HG02840 (cell line): ENCODE data around the gene ELAVL1.
"Not testable (repeated sequence)": the region's sequence is repeated elsewhere in the genome, so short reads cannot be mapped to it uniquely, and the experiment has no call there.

ENCODE experiments used
- ATAC-seq: cut with Tn5 transposase; IDR thresholded peaks from one replicate; pipeline ENCODE4 v1.9.1; 2021; ENCODE audit warnings: mild to moderate bottlenecking, moderate library complexity, moderate number of reproducible peaks; ENCODE audit not compliant: unreplicated experiment, low FRiP score

Gene ELAVL1

DNA sequence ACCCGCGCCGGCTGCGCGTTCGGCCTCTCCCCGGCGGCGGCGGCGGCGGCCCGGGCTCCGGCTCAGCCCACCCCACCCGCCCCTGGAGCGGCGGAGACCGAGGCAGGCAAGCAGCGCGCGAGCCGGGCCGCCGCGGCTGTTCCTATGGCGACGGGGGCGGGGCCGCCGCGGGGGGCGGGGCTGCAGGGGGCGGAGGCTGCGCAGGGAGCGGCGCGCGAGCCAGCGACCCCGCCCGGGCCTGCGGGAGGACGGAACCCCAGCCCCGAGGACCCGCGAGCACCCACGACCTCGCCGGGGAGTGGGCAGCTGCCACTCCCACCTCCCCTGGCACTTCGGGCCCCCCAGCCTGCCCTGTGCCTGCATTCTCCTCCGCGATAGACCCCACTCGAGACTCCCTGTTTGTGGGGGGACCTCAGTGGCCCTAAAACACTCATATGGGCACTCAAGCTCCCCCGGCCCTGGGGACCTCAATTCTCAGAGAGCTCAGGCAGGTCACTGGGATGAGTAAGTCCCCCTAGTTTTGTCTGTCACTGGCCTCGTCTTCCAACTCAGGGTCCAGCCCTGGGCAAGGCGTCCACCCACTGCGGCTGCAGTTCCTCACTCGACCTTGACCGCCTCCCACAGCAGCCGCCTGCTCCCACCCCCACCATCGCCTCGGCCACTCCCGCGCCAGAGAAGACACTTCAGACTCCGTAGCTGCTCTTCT is 79.3 kb downstream of the ELAVL1 start, which contains the start of gene CTXN1:
TSS of gene CTXN1 (minus strand) at position 115 of the 706 bp plus-strand sequence. CDS start 597 bp downstream, outside the sequence.
- no peak for ATAC-seq

DNA sequence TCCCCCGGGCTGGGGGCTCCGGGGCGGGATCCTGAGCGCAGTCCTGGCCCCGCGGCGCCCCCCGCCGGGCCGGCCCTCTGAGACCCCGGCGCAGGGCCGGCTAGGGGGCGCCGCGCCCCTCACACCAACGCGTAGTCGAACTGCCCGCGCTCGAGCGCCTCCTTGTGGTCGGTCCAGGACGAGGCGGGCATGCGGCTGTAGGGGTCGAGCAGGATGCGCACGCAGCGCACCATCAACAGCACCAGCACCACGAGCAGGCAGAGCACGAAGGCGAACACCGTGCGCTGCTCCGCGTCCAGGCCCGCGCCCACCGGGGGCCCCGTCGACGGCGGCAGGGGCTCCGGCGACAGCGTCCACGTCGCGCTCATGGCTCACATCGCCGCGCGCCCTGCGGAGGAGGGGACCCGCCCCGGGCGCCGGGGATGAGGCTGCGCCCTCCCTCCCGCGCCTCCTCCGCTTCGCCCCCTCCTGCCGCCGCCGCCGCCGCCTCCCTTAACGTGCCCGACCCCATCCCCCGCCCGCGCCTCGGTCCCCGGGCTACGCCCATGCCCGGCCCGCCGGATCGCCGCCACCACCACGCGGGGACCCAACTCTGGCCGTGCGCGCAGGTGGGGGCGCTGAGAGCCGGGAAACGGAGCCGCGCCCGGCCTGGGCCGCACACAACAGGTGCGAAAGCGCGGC is 80.1 kb downstream of the ELAVL1 start:
- ATAC-seq: no peak

DNA sequence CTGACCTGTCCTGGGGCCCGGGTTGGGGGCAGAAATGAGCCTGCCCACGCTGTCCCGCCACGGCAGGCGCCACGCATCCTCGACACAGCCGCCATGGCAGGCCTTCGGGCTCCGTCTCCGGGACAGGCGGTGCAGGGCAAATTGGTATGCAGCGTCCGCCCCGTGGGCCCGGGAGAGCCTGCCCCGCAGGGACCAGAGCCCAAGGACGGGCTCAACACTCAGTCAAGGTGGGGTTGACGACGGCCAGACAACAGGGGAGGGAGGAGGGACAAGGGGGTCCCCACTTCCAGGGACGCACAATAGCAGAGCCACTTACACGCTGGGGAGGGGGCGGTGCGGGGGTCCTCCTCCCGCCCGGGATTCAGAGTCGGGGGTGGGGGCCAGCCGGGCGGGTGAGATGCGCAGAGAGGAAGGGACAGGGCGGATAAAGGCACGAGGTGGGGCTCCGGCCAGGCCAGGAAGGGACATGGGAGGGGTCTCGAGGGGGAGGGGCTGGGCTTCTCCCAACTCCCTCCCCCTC is 80.7 kb downstream of the ELAVL1 start:
- no peak for ATAC-seq

DNA sequence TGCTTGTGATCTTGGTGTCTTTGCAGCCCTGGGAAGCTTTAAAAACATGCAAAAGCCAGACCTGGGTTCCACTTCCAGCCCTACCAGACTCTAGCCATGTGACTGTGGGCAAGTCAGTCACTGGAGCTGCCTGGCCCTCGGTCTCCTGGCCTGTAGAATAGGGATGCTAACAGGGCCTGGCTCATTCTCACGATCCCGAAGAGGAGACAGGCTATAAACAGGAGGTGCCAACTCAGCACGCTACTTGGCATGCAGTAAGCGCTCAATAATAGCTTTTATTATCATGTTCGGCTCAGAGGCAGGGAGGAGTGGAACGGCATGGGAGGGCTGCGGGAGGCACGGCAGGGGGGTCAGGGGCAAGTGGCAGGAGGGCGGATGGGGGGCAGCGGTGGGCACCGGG is 81.2 kb downstream of the ELAVL1 start:
- ATAC-seq: no peak

DNA sequence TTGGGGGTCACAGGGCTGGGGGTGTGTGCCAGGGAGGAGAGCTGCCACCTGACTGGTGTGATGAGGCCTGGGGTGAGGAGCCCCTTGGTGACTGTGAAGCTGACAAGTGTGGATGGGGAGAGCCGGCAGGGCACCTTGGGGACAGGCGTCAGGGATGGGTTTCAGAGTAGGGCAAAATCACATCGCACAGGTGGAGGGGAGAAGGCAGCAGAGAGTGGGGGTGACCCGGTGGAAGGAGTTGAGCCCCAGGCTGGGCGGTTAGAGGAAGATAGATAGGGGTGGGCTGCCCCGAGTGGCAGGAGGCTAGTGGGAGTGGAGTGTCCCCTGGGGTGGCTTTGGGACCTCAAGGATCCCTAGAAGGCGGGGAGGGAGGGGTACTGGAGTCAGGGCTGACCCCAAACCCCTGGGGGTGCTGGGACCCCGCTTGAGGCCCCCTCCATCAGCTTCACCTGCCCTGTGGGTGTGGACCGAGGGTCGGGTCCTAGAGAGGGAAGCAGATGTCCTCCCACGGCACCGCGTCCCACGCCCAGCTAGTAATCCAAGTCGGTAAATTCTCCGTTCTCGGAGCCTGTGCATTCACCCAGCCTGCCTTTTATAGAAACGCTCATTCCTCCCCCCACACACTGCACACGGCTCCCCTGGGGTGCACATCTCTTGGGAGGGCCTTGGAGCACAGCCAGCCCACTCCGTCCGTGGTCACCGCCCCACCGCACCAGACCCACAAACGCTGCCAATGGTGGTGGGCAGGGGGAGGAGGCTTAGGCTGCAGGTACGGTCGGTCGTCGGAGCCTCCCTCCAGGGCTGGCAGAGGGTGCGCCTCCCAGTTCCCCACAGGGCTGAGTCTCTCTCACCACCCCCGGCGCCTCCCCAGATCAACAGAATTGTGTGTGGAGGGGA is 81.9 kb downstream of the ELAVL1 start:
- no peak for ATAC-seq

DNA sequence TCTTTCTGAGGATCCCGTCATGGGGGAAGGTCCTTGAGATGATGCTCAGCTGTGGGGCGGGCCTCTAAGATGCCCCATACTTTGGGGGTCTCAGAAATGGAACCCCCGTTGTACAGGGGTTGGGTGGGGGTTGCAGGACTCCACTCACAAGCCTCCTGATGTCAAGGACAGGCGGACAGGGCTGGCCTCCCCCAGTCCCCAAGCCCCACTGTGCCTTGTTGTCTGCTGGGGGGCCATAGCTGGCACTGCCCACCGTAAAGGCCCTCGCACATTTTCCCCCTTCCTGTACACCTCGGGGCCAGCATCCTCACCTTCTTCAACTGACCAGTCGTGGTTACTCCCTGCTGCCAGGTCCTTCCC is 82.6 kb downstream of the ELAVL1 start:
- no peak for ATAC-seq

DNA sequence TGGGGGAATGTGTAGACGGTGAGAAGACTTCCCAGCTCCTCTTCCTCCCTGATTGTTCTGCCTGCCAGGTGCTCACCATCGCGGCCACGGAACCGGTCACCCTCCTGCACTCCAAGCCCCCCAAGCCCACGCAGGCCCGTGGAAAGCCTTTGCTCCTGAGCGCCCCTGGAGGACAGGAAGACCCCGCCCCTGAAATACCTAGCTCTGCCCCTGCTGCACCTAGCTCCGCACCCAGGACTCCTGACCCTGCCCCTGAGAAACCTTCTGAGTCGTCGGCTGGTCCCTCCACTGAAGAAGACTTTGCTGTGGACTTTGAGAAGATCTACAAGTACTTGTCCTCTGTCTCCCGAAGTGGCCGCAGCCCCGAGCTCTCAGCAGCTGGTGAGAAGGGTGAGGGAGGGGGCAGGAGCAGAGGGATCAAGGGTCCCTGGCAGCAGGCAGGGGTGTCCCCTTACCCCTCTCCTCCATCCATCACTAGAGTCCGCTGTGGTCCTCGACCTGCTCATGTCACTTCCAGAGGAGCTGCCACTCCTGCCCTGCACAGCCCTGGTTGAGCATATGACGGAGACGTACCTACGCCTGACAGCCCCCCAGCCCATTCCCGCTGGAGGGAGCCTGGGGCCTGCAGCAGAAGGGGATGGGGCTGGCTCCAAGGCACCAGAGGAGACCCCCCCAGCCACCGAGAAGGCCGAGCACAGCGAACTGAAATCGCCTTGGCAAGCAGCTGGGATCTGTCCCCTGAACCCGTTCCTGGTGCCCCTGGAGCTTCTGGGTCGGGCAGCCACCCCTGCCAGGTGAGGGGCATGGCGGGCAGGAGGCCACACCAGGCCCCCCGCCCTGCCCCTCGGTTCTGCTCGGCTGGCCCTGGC is 83.2 kb downstream of the ELAVL1 start:
- no peak for ATAC-seq

DNA sequence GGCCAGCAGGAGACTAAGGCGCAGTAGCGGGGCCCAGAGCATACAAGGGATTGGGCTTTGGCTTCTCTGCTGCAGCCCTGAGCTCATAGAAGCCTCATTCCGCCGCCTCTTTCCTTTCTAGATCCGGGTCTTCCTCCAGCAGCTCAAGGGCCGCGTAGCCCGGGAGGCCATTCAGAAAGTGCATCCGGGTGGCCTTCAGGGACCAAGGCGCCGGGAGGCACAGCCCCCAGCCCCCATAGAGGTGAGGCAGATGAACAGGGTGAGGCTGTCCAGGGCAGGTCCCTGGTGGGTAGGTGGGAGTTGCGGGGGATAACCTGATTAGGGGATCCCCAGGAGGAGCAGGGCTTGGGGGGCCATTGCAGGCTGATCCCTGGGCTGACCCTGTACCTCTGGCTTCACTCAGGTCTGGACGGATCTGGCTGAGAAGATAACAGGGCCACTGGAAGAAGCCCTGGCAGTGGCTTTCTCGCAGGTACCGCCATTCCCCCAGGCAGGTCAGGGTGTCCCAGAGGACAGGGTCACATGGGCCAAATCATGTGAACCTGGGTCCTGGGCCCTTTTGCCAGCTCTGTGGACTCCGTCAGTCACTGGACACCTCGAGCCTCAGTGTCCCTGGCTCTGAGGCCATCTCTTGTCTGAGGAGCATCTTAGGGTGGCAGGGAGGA is 84.0 kb downstream of the ELAVL1 start:
- no peak for ATAC-seq

DNA sequence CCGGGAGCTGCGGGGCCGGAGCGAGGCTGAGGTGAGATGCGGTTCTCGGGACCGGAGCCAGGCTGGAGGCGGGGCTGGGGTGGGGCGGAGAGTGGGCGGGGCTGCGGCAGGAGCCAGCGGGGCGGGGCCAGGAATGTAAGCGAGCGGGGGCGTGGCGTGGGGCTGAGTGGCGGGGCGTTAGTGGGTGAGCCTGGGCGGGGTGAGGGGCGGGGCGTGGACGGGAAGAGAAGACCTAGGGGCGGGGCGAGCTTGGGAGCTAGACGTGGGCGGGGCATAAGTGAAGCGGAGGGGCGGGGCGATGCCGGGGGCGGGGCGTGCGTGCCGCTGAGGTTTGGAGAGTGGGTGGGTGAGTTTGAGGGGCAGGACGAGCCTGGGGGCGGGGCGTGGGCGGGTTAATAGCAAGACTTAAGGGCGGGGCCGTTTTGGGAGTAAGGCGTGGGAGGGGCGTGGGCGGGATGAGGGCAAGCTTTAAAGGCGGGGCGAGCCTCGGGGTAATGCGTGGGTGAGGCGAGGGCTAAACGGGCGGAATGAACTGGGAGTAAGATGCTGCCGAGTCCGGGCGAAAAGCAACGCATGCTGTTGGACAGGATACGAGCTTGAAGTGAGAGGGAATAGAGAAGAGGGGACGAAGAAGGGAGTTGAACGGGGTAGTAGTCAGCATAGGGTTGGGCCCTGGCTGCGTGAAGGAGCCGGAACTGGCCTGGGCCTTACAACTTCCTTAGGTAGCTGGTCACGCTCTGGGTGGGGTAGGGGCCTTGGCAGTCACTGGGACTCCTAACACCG is 84.7 kb downstream of the ELAVL1 start:
- ATAC-seq: peak; percentile 42

DNA sequence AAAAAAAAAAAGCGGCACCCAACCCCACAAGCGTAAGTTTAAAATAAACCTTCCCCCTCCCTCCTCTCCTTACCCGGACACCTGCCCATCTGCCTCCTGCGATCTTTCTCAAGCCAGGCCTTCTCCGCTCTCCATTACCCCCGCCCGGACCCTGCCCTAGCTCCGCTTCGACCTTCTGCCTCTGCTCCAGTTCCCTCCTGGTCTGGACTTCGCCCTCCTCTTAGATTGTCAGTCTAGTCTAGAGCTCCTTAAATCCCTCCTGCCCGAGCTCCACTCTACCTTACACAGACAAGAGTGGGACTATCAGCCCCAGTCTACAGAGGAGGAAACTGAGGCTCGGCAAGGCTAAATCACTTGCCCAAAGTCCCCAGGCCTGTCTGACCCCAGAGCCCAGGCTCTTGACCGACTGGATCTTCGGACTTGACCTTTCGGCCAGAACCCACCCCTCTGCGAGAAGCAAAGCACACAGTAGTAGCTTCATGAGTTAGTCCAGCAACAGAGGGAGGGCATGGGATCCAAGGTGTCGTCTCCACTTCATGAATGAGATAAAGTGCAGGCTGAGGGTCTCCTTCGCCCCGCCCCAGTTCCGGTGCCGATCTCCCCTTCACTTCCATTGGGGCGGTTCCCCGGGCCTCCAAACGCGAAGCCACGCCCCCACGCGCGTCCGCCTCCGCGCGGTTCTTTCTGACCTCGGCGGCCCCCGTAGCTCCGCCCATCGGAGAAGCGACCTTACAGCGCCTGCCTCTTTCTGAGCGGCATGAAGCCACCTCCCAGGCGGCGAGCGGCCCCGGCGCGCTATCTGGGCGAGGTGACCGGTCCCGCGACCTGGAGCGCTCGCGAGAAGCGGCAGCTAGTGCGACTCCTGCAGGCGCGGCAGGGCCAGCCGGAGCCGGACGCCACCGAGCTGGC is 85.6 kb downstream of the ELAVL1 start, which contains the start of gene SNAPC2:
TSS of gene SNAPC2 (plus strand) at position 729 of the 909 bp plus-strand sequence. CDS start at position 758, 29 bp downstream.
- peak; percentile 58 for ATAC-seq

DNA sequence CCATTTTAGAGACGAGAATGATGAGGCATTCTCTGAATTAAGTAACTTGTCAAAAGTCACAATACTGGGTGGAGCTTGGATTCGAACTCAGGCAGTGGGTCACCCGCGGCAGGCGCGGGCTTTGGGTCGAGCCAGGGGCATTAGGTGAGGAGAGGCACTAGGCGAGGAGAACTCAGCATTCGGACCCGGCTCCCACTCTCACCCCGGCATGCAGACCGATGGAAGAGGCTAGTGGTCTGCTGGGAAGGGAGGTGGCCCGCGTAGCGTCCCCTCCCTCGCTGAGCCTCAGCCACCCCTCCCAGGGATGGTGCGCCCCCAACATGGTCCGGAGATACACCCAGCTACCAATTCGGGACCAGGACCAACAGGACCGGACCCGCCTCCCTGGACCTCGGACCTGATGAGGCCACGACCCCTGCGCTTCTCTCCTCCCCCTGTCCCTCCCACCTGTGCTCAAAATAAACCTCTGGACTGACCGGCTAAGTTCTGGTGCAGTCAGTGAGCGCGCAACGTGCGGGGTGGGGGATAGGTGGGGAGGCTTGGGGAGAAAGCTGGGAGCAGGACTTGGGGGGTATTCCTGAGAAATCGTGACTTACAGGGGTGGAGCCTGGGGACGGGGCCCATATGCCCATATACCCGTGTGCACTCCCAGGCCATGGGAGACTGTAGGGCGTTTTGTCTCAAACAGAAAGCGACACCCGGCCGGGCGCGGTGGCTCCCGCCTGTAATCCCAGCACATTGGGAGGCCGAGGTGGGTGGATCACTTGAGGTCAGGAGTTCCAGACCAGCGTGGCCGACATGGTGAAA is 86.6 kb downstream of the ELAVL1 start:
- ATAC-seq: no peak

DNA sequence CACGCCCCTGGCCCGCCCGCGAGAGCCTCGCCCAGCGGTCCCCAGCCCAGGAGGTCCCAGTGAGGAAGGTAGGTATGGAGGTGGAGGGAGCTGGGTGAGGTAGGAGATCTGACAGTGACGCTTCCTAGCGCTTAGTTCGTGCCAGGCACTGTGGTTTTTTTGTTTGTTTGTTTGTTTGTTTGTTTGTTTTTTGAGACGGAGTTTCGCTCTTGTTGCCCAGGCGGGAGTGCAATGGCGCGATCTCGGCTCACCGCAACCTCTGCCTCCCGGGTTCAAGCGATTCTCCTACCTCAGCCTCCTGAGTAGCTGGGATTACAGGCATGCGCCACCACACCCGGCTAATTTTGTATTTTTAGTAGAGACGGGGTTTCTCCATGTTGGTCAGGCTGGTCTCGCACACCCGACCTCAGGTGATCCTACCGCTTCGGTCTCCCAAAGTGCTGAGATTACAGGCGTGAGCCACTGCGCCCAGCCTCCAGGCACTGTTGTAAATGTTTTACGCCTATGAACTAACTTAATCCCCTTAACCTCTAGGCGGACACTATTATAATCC is 87.3 kb downstream of the ELAVL1 start:
- ATAC-seq: not testable (repeated sequence)

DNA sequence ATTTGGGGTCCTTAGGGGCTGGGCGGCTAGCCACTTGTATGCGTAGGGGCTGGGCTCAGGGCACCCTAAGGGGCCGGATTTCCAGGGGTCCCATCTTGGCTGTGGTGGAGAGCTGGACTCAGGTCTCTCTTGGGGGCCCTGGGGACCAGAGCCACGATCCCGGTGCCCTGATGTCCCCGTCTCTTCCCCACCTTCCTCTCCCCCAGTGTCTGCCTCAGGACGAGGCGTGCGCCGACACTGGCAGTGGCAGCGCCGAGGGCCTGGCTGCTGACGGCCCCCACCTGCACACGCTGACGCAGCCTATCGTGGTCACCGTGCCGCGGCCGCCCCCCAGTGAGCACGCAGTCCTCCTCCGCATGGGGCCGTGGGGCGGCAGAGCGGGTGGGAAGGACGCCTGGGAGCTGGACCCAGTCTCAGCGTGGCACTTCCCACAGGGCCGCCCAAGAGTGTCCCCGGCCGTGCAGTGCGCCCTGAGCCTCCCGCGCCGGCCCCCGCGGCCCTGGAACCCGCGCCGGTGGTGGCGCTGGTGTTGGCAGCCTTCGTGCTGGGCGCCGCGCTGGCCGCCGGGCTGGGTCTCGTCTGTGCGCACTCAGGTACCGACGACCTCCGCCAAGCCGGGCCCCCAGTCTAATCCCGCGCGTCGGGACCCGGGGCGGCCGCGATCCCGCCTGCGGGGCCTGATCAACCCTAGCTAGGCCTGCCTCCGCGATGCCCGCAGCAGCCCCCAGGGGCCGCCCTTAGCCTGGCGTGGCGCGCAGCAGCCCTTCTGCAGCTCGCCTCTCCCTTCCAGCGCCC is 88.0 kb downstream of the ELAVL1 start:
- ATAC-seq: no peak

DNA sequence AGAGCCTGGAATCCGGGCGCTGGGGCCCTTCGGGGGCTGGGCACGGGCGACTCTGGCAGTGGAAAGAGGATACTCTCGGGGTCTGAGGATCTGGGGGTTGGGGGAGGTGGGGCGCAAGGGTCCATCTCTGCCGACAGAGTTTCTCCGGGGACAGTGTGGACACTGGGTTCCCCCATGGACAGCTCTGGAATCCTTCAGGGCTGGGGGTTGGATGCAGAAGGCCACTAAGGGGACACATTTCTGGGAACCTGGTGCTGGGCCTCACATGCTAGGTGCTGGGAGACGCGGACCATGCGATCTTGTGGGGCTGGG is 88.5 kb downstream of the ELAVL1 start:
- ATAC-seq: no peak

DNA sequence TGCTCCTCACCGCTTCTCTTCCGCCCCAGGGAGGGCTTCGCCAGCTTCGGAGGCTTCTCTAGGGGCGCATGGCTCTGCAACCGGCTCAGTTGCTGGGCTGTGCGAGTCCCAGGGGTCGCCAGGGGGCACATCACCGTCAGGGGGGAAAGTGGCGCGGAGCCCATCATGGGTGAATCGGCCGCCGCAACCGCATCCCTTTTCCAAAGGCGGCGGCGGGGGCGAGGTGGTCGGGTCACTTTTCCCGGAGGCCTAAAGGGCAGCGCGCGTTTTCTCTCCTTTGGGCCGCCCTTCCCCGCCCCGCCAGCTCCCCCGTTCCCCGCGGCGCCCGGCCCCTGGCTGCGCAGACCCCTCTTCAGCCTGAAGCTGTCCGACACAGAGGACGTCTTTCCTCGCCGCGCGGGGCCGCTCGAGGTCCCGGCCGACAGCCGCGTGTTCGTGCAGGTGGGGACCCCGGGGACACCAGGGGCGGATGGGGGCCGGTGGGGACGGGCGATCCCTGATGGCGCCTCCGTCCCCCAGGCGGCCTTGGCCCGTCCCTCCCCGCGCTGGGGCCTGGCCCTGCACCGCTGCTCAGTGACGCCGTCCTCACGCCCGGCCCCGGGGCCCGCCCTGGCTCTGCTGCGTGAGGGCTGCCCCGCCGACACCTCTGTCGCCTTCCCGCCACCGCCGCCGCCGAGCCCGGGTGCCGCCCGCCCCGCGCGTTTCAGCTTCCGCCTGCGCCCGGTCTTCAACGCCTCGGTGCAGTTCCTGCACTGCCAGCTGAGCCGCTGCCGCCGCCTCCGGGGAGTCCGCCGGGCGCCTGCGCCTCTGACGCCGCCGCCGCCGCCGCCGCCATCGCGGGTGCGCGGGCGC is 89.1 kb downstream of the ELAVL1 start:
- ATAC-seq: no peak
